HCT116 (cell line): ENCODE results near the gene RBM47. TPM values are rescaled to one million over a fixed set of nuclear protein-coding genes. Genes with fewer than 3 reads are reported as not detected.

Source experiments
- ATAC-seq: fragments of 200-7000 bp; cut with Tn5 transposase; 2 replicates; pipeline ENCODE4 v1.9.1; 2020; ENCODE audit warnings: mild to moderate bottlenecking, moderate library complexity
- BruUV-seq: library from RNA; stranded (reverse); fragments of 400-500 nt; replicated peaks from 2 replicates; lab custom pipeline; 2021; lab: Mats Ljungman, UMichigan
- CTCF ChIA-PET: fragments of 300-600 bp; sonication (Branson Sonifier 250); formaldehyde crosslinking; loops from one replicate; lab custom pipeline; 2021; ENCODE audit warnings: antibody characterized with exemption; lab: Charles Lee
- POLR2A ChIA-PET: fragments of 300-600, 350-600 bp; sonication (Branson Sonifier 250); formaldehyde crosslinking; loops from one replicate; lab custom pipeline; 2021; ENCODE audit warnings: antibody characterized with exemption; lab: Charles Lee
- RAD21 ChIA-PET, 2 experiments: fragments of 300-600 bp; sonication (Branson Sonifier 250); formaldehyde crosslinking; loops; one replicate each; lab custom pipeline; 2023; ENCODE audit warnings: low total read pairs in 2 of 2; ENCODE audit not compliant: uncharacterized antibody in 2 of 2, unreplicated experiment in 2 of 2, low non-redundant PET in 1 of 2; lab: Charles Lee
- DNase-seq: peaks from one replicate; pipeline ENCODE4 v3.0.0-alpha.2; 2010; ENCODE audit warnings: low read depth, low spot score
- H2AFZ ChIP-seq: fragments of 200-600 bp; shearing (Covaris generic), sonication (generic); 2 replicates; pipeline ENCODE4 v1.6.1; 2017; ENCODE audit warnings: low read depth, mixed run types, mixed read lengths, antibody characterized with exemption, low read length; ENCODE audit not compliant: poor library complexity, severe bottlenecking
- H3K27ac ChIP-seq: 2 replicates; pipeline ENCODE4 v1.5.1; 2012; ENCODE audit warnings: low read depth, low read length
- H3K27me3 ChIP-seq: fragments of 200-600 bp; sonication (generic); 2 replicates; pipeline ENCODE4 v1.6.1; 2016; ENCODE audit warnings: mixed run types, low read length, mixed read lengths; ENCODE audit not compliant: insufficient read depth
- H3K36me3 ChIP-seq, 2 experiments: fragments of 200-500 bp in 1 of 2; fragments of 200-600 bp in 1 of 2; sonication (Bioruptor generic) in 1 of 2; sonication (generic) in 1 of 2; 2 replicates each; pipeline versions ENCODE4 v1.5.1 to v1.6.1; 2014 to 2016; ENCODE audit warnings: low read length in 2 of 2, inconsistent platforms in 1 of 2, mixed read lengths in 1 of 2, mixed run types in 1 of 2; ENCODE audit not compliant: insufficient read depth in 2 of 2, control insufficient read depth in 1 of 2
- H3K4me1 ChIP-seq, 2 experiments: fragments of 200-600 bp in 1 of 2; sonication (generic) in 1 of 2; 2 replicates each; pipeline versions ENCODE4 v1.5.1 to v1.6.1; 2012 to 2017; ENCODE audit warnings: low read length in 2 of 2, inconsistent platforms in 1 of 2, mild to moderate bottlenecking in 1 of 2, mixed read lengths in 1 of 2, mixed run types in 1 of 2, moderate library complexity in 1 of 2; ENCODE audit not compliant: insufficient read depth in 2 of 2, control insufficient read depth in 1 of 2
- H3K4me2 ChIP-seq: fragments of 200-600 bp; sonication (generic); 2 replicates; pipeline ENCODE4 v1.6.1; 2017; ENCODE audit warnings: mixed run types, low read length, mixed read lengths
- H3K4me3 ChIP-seq, 2 experiments: fragments of 200-600 bp in 1 of 2; sonication (generic) in 1 of 2; replicated peaks in 1 of 2; 2 replicates each; pipeline ENCODE4 v1.5.1; 2011 to 2016; ENCODE audit warnings: low read length in 2 of 2, control low read depth in 1 of 2, low read depth in 1 of 2, mild to moderate bottlenecking in 1 of 2, mixed read lengths in 1 of 2, mixed run types in 1 of 2
- H3K79me2 ChIP-seq: fragments of 200-600 bp; sonication (generic); 2 replicates; pipeline ENCODE4 v1.6.1; 2017; ENCODE audit warnings: mild to moderate bottlenecking, mixed run types, low read length, moderate library complexity, mixed read lengths; ENCODE audit not compliant: insufficient read depth
- H3K9ac ChIP-seq: fragments of 200-600 bp; sonication (generic); 2 replicates; pipeline ENCODE4 v1.6.1; 2016; ENCODE audit warnings: low read length, mixed read lengths
- H3K9me2 ChIP-seq: fragments of 200-600 bp; sonication (generic), shearing (Covaris generic); 2 replicates; pipeline ENCODE4 v1.6.1; 2017; ENCODE audit warnings: mixed run types, mild to moderate bottlenecking, moderate library complexity; ENCODE audit not compliant: insufficient read depth
- H3K9me3 ChIP-seq, 2 experiments: fragments of 200-500 bp in 1 of 2; fragments of 200-600 bp in 1 of 2; sonication (Bioruptor generic) in 1 of 2; sonication (generic) in 1 of 2; 2 replicates each; pipeline ENCODE4 v1.6.1; 2014 to 2017; ENCODE audit warnings: low read length in 2 of 2, mixed read lengths in 2 of 2, inconsistent platforms in 1 of 2, low read depth in 1 of 2, mild to moderate bottlenecking in 1 of 2, mixed run types in 1 of 2, moderate library complexity in 1 of 2; ENCODE audit not compliant: control insufficient read depth in 1 of 2, insufficient read depth in 1 of 2
- H4K20me1 ChIP-seq: fragments of 200-600 bp; sonication (generic), shearing (Covaris generic); 2 replicates; pipeline ENCODE4 v1.6.1; 2017; ENCODE audit warnings: mixed run types, mild to moderate bottlenecking, moderate library complexity; ENCODE audit not compliant: insufficient read depth
- ATF3 ChIP-seq: IDR thresholded peaks from 2 replicates; pipeline ENCODE4 v1.6.1; 2012
- CBX3 ChIP-seq: IDR thresholded peaks from 2 replicates; pipeline ENCODE4 v1.6.1; 2012; ENCODE audit warnings: low read depth
- EZH2 ChIP-seq: fragments of 200-600 bp; sonication (generic); IDR thresholded peaks from 2 replicates; pipeline ENCODE4 v1.6.1; 2017; ENCODE audit warnings: antibody characterized with exemption, mixed run types
- EZH2phosphoT487 ChIP-seq: fragments of 200-600 bp; IDR thresholded peaks from 2 replicates; pipeline ENCODE4 v1.6.1; 2018; ENCODE audit warnings: antibody characterized with exemption, borderline replicate concordance
- POLR2A ChIP-seq: IDR thresholded peaks from 2 replicates; pipeline ENCODE4 v1.7.0; 2011; ENCODE audit warnings: borderline replicate concordance; ENCODE audit not compliant: insufficient read depth, insufficient read length; ENCODE audit errors: extremely low read depth
- POLR2AphosphoS5 ChIP-seq: IDR thresholded peaks from 2 replicates; pipeline ENCODE4 v1.6.1; 2011; ENCODE audit warnings: mild to moderate bottlenecking, low read depth, low read length, moderate library complexity
- RAD21 ChIP-seq: IDR thresholded peaks from 2 replicates; pipeline ENCODE4 v1.6.1; 2012; ENCODE audit warnings: low read depth, mild to moderate bottlenecking
- SIN3A ChIP-seq: IDR thresholded peaks from 2 replicates; pipeline ENCODE4 v1.6.1; 2012; ENCODE audit warnings: low read depth
- YY1 ChIP-seq: IDR thresholded peaks from 2 replicates; pipeline ENCODE4 v1.6.1; 2011; ENCODE audit warnings: low read length, low read depth, moderate library complexity, mild to moderate bottlenecking; ENCODE audit not compliant: insufficient replicate concordance; ENCODE audit errors: extremely low read depth
- ZBTB33 ChIP-seq: IDR thresholded peaks from 2 replicates; pipeline ENCODE4 v1.6.1; 2011; ENCODE audit warnings: mild to moderate bottlenecking, low read length, moderate library complexity; ENCODE audit not compliant: insufficient replicate concordance; ENCODE audit errors: extremely low read depth
- intact Hi-C: fragments of 100-400 bp; cut with micrococcal nuclease; formaldehyde crosslinking; loops from 2 replicates; pipeline ENCODE4 v1.10.0; 2022
- total RNA-seq: library from RNA; stranded (reverse); gene quantifications from one replicate; pipeline ENCODE4 v1.2.1, GENCODE V29; 2021; ENCODE audit not compliant: unreplicated experiment

The RBM47 gene
- total RNA-seq, 1 experiment from 2014 or later = 22.2 TPM

GRCh38 chr4:40613456-40613855 is 16.2 kb downstream of the RBM47 start:
- Histone ChIP-seq H3K27me3 (no peaks in the 10 kb centered on the region), H3K9me2 (no peaks in the 10 kb centered on the region), H3K9ac (no peak overlapping the region), H3K9me3 (no peaks in the 10 kb centered on the region), H4K20me1 (no peaks in the 10 kb centered on the region), H3K36me3 (no peaks in the 10 kb centered on the region), H3K79me2 (no peaks in the 10 kb centered on the region), H3K4me2 (no peak overlapping the region), H3K4me1 (peaks cover 0 to 12% of the 10 kb centered on the region in 2 experiments; a peak in 1 of 4 replicates), H3K27ac (no peak overlapping the region), H2AFZ (no peak overlapping the region), H3K4me3 (no peak overlapping the region)
- ChIA-PET POLR2A (no interaction called here), CTCF (no interaction called here)
- BruUV-seq = no TSS peak
- ATAC-seq = no peak
- intact Hi-C loops = no loop called here
- TF ChIP-seq POLR2AphosphoS5 = no peak
- no peak for TF ChIP-seq YY1
- no peak for TF ChIP-seq POLR2A
- no peak for TF ChIP-seq EZH2phosphoT487
- TF ChIP-seq CBX3 = no peak
- TF ChIP-seq RAD21 = no peak
- no peak for TF ChIP-seq ZBTB33
- no peak for TF ChIP-seq EZH2
- TF ChIP-seq, all 23 proteins: peak for 0
- RAD21 ChIA-PET = no interaction called here
- no peak for DNase-seq

GRCh38 chr4:40612831-40613230 is 16.8 kb downstream of the RBM47 start:
- POLR2A ChIA-PET = no interaction called here
- Histone ChIP-seq H3K9me3 (no peaks in the 10 kb centered on the region), H4K20me1 (no peaks in the 10 kb centered on the region), H3K9ac (no peak overlapping the region), H3K4me2 (no peak overlapping the region), H3K9me2 (no peaks in the 10 kb centered on the region), H3K27ac (no peak overlapping the region), H2AFZ (no peak overlapping the region), H3K79me2 (no peaks in the 10 kb centered on the region), H3K4me3 (no peak overlapping the region), H3K4me1 (peaks cover 0 to 12% of the 10 kb centered on the region in 2 experiments; a peak in 1 of 4 replicates), H3K36me3 (no peaks in the 10 kb centered on the region), H3K27me3 (no peaks in the 10 kb centered on the region)
- CTCF ChIA-PET = interaction anchor here (0.9 kb wide), 1 partner anchor 303 kb away, joined by 3 read pairs; no protein-coding TSS in a partner anchor
- intact Hi-C loops = no loop called here
- no peak for DNase-seq
- no peak for ATAC-seq
- RAD21 ChIA-PET = no interaction called here
- no peak for TF ChIP-seq SIN3A
- TF ChIP-seq YY1 = no peak
- no peak for TF ChIP-seq EZH2
- TF ChIP-seq ATF3 = no peak
- BruUV-seq = no TSS peak
